BE2C (cell line): ENCODE results near the gene PCDH9.
"Not testable (repeated sequence)": the region's sequence is repeated elsewhere in the genome, so short reads cannot be mapped to it uniquely, and the experiment has no call there.

Experiments
- DNase-seq: peaks from one replicate; pipeline ENCODE4 v3.0.0-alpha.2; 2020
- H3K27me3 ChIP-seq: fragments of 250-450 bp; sonication (Bioruptor Pico); 2 replicates; pipeline ENCODE4 v1.5.1; 2020; ENCODE audit warnings: mild to moderate bottlenecking
- H3K36me3 ChIP-seq: fragments of 250-450 bp; sonication (Bioruptor Pico); 2 replicates; pipeline ENCODE4 v1.5.1; 2020; ENCODE audit warnings: mild to moderate bottlenecking
- H3K4me1 ChIP-seq: fragments of 250-450 bp; sonication (Bioruptor Pico); 2 replicates; pipeline ENCODE4 v1.5.1; 2020
- H3K4me3 ChIP-seq: 2 replicates; pipeline ENCODE4 v1.5.1; 2011; ENCODE audit warnings: low read depth, low read length
- H3K9me3 ChIP-seq: fragments of 250-450 bp; sonication (Bioruptor Pico); 2 replicates; pipeline ENCODE4 v1.5.1; 2020
- CTCF ChIP-seq: IDR thresholded peaks from 2 replicates; pipeline ENCODE4 v1.5.1; 2012; ENCODE audit warnings: mild to moderate bottlenecking, low read depth, low read length

The PCDH9 gene

DNA sequence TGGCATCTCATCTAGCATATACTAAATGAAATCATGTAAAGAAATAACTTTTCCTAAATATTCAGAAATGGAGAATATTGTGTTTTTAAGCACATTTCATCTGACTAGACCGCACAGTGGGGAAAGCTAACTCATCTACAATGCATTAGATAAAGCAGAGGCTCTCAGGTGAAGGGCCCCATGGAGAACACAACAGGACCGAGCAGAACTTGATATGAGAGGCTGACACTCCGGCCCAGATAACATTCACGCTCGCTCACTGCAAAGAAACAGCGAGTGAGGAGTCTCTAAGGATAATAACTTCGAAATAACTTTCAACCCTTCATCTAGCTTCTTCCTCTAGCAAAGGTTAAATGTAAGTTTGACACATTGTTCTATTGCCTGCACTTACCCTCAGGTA lies 130.6 kb downstream of the PCDH9 start:
- Histone ChIP-seq H3K4me1 (no peaks in the 10 kb centered on the region), H3K4me3 (no peak overlapping the region), H3K27me3 (no peaks in the 10 kb centered on the region), H3K9me3 (no peaks in the 10 kb centered on the region), H3K36me3 (no peaks in the 10 kb centered on the region)
- DNase-seq, result no peak
- no peak for TF ChIP-seq CTCF

- no peaks in the 10 kb centered on the region for H3K36me3 ChIP-seq
- no peaks in the 10 kb centered on the region for H3K4me1 ChIP-seq
- no peak overlapping the region for H3K4me3 ChIP-seq
- no peak for DNase-seq
- no peaks in the 10 kb centered on the region for H3K9me3 ChIP-seq
- H3K27me3 ChIP-seq, result no peaks in the 10 kb centered on the region
- TF ChIP-seq CTCF, result no peak
Measured at GRCh38 chr13:67097892-67098452, 132.2 kb downstream of the PCDH9 start.

- H3K9me3 ChIP-seq, H3K4me1 ChIP-seq, H3K36me3 ChIP-seq, H3K27me3 ChIP-seq, DNase-seq, H3K4me3 ChIP-seq: not testable (repeated sequence)
Measured at GRCh38 chr13:67096893-67097292, 133.2 kb downstream of the PCDH9 start.

GRCh38 chr13:67096418-67096817 lies 133.7 kb downstream of the PCDH9 start:
- Histone ChIP-seq H3K27me3 (no peaks in the 10 kb centered on the region), H3K9me3 (no peaks in the 10 kb centered on the region), H3K4me1 (no peaks in the 10 kb centered on the region), H3K36me3 (no peaks in the 10 kb centered on the region), H3K4me3 (no peak overlapping the region)
- no peak for DNase-seq
- TF ChIP-seq CTCF, result no peak

- Histone ChIP-seq H3K36me3 (no peaks in the 10 kb centered on the region), H3K9me3 (no peaks in the 10 kb centered on the region), H3K4me1 (no peaks in the 10 kb centered on the region), H3K4me3 (no peak overlapping the region), H3K27me3 (no peaks in the 10 kb centered on the region)
- DNase-seq, result no peak
- TF ChIP-seq CTCF, result no peak
Measured at GRCh38 chr13:67095621-67096020, 134.5 kb downstream of the PCDH9 start.

- TF ChIP-seq CTCF, result no peak
- Histone ChIP-seq H3K4me3 (no peak overlapping the region), H3K36me3 (no peaks in the 10 kb centered on the region), H3K27me3 (no peaks in the 10 kb centered on the region), H3K4me1 (no peaks in the 10 kb centered on the region), H3K9me3 (no peaks in the 10 kb centered on the region)
- no peak for DNase-seq
Measured at GRCh38 chr13:67094952-67095351, 135.2 kb downstream of the PCDH9 start.

- DNase-seq, result no peak
- H3K36me3 ChIP-seq, result no peaks in the 10 kb centered on the region
Measured at GRCh38 chr13:67094078-67094477, 136.1 kb downstream of the PCDH9 start.

More at GRCh38 chr13:67094078-67094477, 136.1 kb downstream of the PCDH9 start:
- H3K9me3 ChIP-seq, result no peaks in the 10 kb centered on the region
- TF ChIP-seq CTCF, result no peak
- no peaks in the 10 kb centered on the region for H3K4me1 ChIP-seq
- H3K4me3 ChIP-seq, result no peak overlapping the region
- H3K27me3 ChIP-seq, result no peaks in the 10 kb centered on the region
